ENCODE results near the gene PRADC1.

PRADC1 gene

GRCh38 chr2:73238149-73238548 lies 5.1 kb upstream of the PRADC1 start:
- in situ Hi-C loops (cut with MboI; ENCODE audit: low sequenced_read_pairs) = no loop called here

DNA sequence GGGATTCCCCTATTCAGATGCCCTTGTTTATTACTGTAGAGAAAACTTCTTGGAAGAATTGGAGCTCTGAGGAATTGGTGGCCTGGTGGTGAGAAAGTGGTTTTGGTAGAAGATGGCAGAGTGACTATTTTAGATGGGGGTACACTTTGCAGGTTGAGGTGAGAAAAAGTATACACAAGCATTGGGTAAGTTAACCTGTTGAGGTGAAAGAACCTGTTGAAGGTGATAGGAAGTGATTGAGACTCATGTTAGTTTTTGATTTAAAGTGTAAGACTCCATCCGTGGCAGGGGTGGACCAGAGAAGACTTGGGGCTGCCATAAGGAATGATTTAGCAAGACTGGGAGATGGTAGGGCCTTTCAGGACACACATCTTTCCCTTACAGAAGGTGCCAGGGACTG lies 4.1 kb upstream of the PRADC1 start:
- in situ Hi-C loops (cut with MboI; ENCODE audit: low sequenced_read_pairs) = no loop called here

- in situ Hi-C loops (cut with MboI; ENCODE audit: low sequenced_read_pairs) = no loop called here
Observed at GRCh38 chr2:73235315-73236028, 2.4 kb upstream of the PRADC1 start.

- in situ Hi-C loops (cut with MboI; ENCODE audit: low sequenced_read_pairs) = no loop called here
Observed at GRCh38 chr2:73233932-73234832, 1.1 kb upstream of the PRADC1 start, which contains the start of gene CCT7. Gene CCT7, plus strand, starts transcription at chr2:73234308. Its CDS starts 71 bp downstream, at chr2:73234379.

DNA sequence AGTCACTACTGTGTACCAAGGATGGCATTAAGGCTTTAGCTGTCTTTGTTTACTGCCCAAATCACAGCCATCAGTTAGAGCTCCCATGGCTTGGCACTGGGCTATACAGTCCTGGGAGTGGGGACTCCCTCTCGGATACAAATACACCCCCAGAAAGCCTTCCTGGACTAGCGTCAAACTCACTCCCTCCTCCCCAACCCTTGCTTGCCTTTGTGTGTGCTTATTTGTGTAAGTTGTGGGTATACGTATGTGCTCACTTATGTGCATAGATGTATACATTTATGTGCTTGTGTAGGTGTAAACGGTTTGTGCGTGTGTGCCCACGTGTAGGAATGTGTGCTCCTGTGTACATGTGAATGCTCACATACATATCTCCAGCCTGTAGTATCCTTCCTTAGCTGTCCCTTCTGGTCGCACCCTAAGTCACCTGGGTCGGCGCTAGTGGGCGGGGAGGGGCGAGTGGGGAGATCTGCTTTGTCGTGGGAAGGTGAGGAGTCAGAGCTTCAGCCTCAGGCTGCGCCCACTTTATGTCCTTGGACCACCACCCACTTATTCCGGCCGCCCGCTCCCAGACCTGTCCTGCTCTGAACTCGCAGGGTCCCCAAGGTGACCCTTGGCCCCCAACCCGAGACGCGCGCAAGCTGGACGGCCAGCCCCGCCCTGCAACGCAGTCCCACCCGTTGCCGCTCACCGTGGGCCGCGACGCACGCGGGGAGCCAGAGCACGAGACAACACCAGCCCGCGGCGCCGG lies 461 bp downstream of the PRADC1 start:
- in situ Hi-C loops (cut with MboI; ENCODE audit: low sequenced_read_pairs) = no loop called here

- in situ Hi-C loops (cut with MboI; ENCODE audit: low sequenced_read_pairs) = no loop called here
Observed at GRCh38 chr2:73228631-73229030, 4.4 kb downstream of the PRADC1 start.

DNA sequence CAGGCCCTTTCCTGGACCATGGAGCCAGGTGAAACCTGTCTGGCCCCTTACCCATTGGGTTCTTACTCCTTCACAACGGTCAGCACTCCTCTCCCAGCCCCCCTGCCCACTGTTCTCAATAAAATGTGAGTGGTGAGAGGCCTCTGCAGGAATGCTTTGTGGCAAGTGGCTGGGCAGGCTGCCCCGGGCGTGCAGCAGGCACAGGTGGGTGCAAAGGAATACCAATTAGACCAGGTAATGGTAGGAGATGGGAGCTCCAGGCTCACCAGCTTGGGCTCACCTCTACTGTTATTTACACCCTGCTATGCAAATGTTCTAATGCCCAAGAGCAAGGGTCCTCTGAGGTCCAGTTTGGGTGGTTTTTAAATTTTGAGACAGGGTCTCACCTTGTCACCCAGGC lies 6.0 kb downstream of the PRADC1 start:
- in situ Hi-C loops (cut with MboI; ENCODE audit: low sequenced_read_pairs) = no loop called here

DNA sequence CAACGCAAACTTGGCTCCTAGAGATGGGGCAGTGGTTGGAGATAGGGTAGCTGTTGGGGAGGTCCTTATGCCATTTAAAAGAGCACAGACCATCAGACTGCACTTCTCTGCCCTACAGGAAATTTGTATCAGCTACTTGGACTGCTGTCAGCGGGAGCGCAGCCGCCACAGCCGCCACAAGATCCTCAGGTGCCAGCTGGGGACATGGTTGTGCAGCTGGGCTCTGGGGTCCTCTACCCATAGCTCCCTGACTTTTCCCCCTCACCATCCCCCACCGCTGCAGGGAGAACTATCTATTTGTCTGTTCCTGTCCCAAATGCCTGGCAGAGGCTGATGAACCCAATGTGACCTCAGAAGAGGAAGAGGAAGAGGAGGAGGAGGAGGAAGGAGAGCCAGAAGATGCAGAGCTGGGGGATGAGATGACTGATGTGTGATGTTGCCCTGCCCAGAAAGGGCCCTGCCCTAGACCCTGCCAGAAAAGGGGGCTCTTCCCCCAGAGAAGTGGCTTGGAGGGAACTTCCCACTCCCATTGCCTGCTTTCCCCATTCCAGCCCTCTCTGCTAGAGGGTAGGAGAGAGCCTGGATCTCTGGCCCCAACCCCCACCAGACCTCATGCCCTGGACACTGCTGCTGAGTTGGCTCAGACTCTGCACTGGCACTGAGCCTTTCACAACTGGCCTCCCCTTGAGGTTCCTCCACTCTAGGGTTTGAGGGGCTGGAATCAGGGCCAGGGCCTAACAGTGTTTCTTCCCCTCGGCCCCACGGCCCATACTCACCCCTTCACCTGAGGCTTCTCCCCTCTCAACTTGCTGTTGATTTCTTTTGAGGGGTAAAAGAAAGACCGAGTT lies 7.3 kb downstream of the PRADC1 start:
- in situ Hi-C loops (cut with MboI; ENCODE audit: low sequenced_read_pairs) = no loop called here

- in situ Hi-C loops (cut with MboI; ENCODE audit: low sequenced_read_pairs) = no loop called here
Observed at GRCh38 chr2:73223821-73224220, 9.2 kb downstream of the PRADC1 start.

GRCh38 chr2:73218298-73218697 lies 14.7 kb downstream of the PRADC1 start:
- in situ Hi-C loops (cut with MboI; ENCODE audit: low sequenced_read_pairs) = no loop called here

DNA sequence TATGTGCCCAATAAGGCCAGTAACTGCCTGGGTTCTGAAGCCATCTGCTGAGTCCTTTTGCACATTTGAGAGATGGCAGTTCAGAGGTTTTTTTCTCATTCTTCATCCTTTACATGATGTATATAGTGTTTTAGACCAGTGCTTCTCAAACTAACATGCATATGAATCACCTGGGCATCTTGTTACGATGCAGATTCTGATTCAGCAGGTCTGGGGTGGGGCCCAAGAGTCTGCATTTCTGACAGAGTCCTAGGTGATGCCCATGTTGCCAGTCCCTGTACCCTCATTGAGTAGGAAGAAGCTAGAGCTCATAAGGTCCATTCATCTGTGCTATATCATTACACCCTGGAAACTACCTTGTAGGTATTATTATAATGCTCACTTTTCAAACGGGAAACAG lies 15.2 kb downstream of the PRADC1 start:
- in situ Hi-C loops (cut with MboI; ENCODE audit: low sequenced_read_pairs) = no loop called here

- in situ Hi-C loops (cut with MboI; ENCODE audit: low sequenced_read_pairs) = no loop called here
Observed at GRCh38 chr2:73217160-73217559, 15.9 kb downstream of the PRADC1 start.

DNA sequence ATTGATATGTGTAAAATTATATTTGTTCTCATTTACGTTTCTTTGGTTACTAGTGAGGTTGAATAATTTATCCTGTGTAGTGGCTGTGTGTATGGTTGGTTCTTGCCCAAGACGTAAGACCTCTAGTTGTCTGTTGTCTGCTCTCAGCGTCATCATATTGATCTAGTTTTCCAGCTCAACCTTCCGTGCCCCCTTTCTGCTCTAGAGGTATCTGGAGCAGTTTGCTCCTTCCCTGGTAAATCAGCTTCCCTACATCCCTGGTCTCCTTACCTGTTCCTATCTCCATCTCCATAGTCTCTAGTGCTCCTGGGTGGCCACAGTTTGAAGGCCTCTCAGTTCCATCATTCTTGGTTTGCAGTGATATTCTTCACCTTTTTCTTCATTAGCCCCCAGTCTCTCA lies 17.8 kb downstream of the PRADC1 start:
- in situ Hi-C loops (cut with MboI; ENCODE audit: low sequenced_read_pairs) = no loop called here

GRCh38 chr2:73214120-73215035 lies 18.7 kb downstream of the PRADC1 start, which contains the start of gene SMYD5:
Gene SMYD5, plus strand, starts transcription at chr2:73214245. Its CDS starts 22 bp downstream, at chr2:73214267.
- in situ Hi-C loops (cut with MboI; ENCODE audit: low sequenced_read_pairs) = no loop called here

DNA sequence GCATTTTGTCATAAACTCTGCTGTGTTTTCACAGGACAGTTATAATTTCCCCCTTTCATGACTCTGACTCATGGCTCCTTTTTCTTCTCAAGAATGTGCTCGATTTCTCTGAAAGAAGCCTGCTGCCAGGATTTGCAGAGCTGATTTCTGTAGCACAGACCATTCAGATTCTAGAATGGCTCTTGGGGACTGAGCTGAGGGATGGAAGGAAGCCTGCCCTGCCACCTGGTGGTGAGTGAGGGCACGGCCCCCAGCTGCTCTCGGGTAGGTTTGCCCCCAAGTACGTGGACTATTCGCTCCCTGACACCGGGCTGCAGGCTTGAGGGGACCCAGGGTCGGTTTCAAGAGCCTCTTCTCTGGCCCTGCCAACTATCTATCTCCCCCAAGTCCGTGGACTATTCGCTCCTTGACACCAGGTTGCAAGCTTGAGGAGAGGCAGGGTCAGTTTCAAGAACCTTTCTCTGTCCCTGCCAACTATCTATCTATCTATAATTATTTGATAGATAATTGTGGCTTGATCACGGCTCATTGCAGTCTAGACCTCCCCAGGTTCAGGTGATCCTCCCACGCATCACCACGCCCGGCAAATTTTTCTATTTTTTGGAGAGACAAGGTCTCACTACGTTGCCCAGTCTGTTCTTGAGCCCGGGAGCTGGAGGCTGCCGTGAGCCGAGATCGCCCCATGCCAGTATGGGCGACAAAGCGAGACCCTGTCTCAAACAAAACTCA lies 20.4 kb downstream of the PRADC1 start:
- in situ Hi-C loops (cut with MboI; ENCODE audit: low sequenced_read_pairs) = no loop called here

GRCh38 chr2:73212098-73212447 lies 21.0 kb downstream of the PRADC1 start:
- in situ Hi-C loops (cut with MboI; ENCODE audit: low sequenced_read_pairs) = no loop called here

DNA sequence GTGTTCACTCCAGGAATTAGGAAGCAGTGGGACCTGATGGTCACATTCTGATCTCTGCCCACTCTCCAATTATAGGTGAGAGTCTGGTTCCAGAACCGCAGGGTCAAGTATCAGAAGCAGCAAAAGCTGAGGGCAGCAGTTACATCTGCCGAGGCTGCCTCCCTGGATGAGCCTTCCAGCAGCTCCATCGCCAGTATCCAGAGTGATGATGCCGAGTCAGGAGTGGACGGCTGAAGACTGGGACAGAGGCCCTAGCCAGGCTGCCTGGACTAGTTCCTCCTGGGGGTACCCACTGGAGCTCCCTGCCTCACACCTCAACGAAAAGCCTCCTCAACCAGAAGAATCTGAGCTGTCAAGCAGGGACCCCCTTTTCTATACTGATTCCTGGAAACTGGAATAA lies 22.3 kb downstream of the PRADC1 start:
- in situ Hi-C loops (cut with MboI; ENCODE audit: low sequenced_read_pairs) = no loop called here

DNA sequence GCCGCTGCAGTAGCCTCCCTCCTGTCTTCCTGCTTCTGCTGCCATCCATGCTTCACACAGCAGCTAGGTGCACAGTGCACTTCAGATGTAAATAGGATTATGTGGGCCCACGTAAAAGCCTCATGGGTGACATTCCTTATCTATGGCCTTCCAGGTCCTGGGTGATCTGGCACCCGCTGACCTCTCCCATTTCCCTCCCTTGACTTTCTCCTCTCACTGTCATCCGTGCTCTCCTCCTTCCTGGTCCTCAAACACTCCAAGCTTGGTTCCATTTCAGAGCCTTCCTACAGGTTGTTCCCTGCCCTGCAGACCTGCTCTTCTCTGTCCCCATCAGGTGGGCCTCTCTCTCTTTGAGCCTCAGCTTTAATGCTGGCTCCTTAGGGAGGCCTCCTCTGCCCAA lies 23.0 kb downstream of the PRADC1 start:
- in situ Hi-C loops (cut with MboI; ENCODE audit: low sequenced_read_pairs) = no loop called here

DNA sequence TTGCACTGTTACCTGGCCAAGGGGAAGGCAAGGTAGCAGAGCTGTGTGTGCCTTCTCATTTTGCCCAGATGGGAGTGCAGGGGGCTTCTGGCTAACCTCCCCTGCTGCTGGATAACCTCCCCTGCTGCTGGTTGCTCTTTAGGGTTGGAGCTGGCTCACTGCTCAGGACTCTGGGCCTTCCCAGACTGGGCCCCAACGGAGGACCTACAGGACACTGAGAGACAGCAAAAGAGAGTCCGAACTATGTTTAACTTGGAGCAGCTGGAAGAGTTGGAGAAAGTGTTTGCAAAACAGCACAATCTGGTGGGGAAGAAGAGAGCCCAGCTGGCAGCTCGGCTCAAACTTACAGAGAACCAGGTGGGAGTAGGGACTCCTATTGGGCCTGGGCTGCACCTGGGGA lies 24.8 kb downstream of the PRADC1 start:
- in situ Hi-C loops (cut with MboI; ENCODE audit: low sequenced_read_pairs) = no loop called here
